ENCODE measurements around the gene KIF5A.

- TF ChIP-seq POLR2AphosphoS5 (IDR thresholded peaks at IDR 0.05; ENCODE audit: low read depth, low read length) (no peak), POLR2A (IDR thresholded peaks at IDR 0.05; ENCODE audit: low read depth, low read length) (no peak), TAF1 (IDR thresholded peaks at IDR 0.05; ENCODE audit: borderline replicate concordance, low read depth, low read length) (no peak)
These were observed 8.1 kb upstream of the KIF5A start for GRCh38 chr12:57541717-57542116.

All from GM12892 (cell line).